ENCODE data around the gene PAX8. TPM values are rescaled to one million over a fixed set of nuclear protein-coding genes. Genes with fewer than 3 reads are reported as not detected.

PAX8 gene
- total RNA-seq, 4 donors from 2014 or later, result 2.8 to 23.9 (median 6.0) TPM

DNA sequence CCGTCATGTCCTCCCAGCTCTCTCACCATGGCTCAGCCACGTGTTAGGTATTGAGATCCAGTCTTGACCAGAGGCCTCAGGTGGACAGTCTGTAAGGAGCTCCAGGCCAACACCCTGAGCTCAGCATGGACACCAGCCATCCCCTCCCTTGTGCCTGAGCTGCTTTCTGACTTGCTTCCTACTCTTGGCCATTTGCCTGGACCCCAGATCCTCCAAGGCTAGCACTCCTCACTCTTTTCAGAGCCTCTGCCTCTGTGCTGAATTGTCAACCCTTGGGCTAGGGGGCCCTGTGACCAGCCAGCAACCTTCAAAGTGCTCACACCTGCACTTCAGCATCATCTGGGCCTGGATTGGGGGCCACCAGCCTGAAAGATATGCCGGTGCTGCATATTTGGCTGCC, 46.6 kb downstream of the PAX8 start:
- no peak for DNase-seq

GRCh38 chr2:113231064-113231463, 47.7 kb downstream of the PAX8 start:
- H3K27me3 ChIP-seq, result no peaks in the 10 kb centered on the region
- no peak overlapping the region for H3K4me3 ChIP-seq
- no peaks in the 10 kb centered on the region for H3K9me3 ChIP-seq
- no peaks in the 10 kb centered on the region for H3K4me1 ChIP-seq
- TF ChIP-seq, protein P1, sequence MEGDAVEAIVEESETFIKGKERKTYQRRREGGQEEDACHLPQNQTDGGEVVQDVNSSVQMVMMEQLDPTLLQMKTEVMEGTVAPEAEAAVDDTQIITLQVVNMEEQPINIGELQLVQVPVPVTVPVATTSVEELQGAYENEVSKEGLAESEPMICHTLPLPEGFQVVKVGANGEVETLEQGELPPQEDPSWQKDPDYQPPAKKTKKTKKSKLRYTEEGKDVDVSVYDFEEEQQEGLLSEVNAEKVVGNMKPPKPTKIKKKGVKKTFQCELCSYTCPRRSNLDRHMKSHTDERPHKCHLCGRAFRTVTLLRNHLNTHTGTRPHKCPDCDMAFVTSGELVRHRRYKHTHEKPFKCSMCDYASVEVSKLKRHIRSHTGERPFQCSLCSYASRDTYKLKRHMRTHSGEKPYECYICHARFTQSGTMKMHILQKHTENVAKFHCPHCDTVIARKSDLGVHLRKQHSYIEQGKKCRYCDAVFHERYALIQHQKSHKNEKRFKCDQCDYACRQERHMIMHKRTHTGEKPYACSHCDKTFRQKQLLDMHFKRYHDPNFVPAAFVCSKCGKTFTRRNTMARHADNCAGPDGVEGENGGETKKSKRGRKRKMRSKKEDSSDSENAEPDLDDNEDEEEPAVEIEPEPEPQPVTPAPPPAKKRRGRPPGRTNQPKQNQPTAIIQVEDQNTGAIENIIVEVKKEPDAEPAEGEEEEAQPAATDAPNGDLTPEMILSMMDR (IDR thresholded peaks at IDR 0.05), result no peak
- TF ChIP-seq POLR2A (IDR thresholded peaks at IDR 0.05), result no peak
- H3K27ac ChIP-seq, result no peak overlapping the region
- intact Hi-C loops (cut with DNase I; ENCODE audit: low total_unique reads), result no loop called here
- no peaks in the 10 kb centered on the region for H3K36me3 ChIP-seq
- DNase-seq, result no peak

More for the DNA sequence above, 46.6 kb downstream of the PAX8 start:
- no peaks in the 10 kb centered on the region for H3K27me3 ChIP-seq
- H3K4me1 ChIP-seq, result no peaks in the 10 kb centered on the region
- intact Hi-C loops (cut with DNase I; ENCODE audit: low total_unique reads), result no loop called here
- no peak overlapping the region for H3K27ac ChIP-seq
- TF ChIP-seq, protein P1 (IDR thresholded peaks at IDR 0.05), result no peak
- TF ChIP-seq POLR2A (IDR thresholded peaks at IDR 0.05), result no peak
- no peaks in the 10 kb centered on the region for H3K36me3 ChIP-seq
- H3K9me3 ChIP-seq, result no peaks in the 10 kb centered on the region
- H3K4me3 ChIP-seq, result no peak overlapping the region

GRCh38 chr2:113230531-113230930, 48.2 kb downstream of the PAX8 start:
- intact Hi-C loops (cut with DNase I; ENCODE audit: low total_unique reads), result no loop called here
- H3K4me1 ChIP-seq, result no peaks in the 10 kb centered on the region
- no peaks in the 10 kb centered on the region for H3K9me3 ChIP-seq
- H3K27me3 ChIP-seq, result no peaks in the 10 kb centered on the region
- H3K27ac ChIP-seq, result no peak overlapping the region
- no peaks in the 10 kb centered on the region for H3K36me3 ChIP-seq
- TF ChIP-seq POLR2A (IDR thresholded peaks at IDR 0.05), result no peak
- TF ChIP-seq, protein P1 (IDR thresholded peaks at IDR 0.05), result no peak
- no peak for DNase-seq
- H3K4me3 ChIP-seq, result no peak overlapping the region

GRCh38 chr2:113229795-113230194, 48.9 kb downstream of the PAX8 start:
- no peak for DNase-seq
- no peaks in the 10 kb centered on the region for H3K36me3 ChIP-seq
- intact Hi-C loops (cut with DNase I; ENCODE audit: low total_unique reads), result no loop called here
- no peak overlapping the region for H3K4me3 ChIP-seq
- no peaks in the 10 kb centered on the region for H3K4me1 ChIP-seq
- no peak for TF ChIP-seq POLR2A (IDR thresholded peaks at IDR 0.05)
- TF ChIP-seq, protein P1 (IDR thresholded peaks at IDR 0.05), result no peak
- H3K27ac ChIP-seq, result no peak overlapping the region
- H3K9me3 ChIP-seq, result no peaks in the 10 kb centered on the region
- H3K27me3 ChIP-seq, result no peaks in the 10 kb centered on the region

DNA sequence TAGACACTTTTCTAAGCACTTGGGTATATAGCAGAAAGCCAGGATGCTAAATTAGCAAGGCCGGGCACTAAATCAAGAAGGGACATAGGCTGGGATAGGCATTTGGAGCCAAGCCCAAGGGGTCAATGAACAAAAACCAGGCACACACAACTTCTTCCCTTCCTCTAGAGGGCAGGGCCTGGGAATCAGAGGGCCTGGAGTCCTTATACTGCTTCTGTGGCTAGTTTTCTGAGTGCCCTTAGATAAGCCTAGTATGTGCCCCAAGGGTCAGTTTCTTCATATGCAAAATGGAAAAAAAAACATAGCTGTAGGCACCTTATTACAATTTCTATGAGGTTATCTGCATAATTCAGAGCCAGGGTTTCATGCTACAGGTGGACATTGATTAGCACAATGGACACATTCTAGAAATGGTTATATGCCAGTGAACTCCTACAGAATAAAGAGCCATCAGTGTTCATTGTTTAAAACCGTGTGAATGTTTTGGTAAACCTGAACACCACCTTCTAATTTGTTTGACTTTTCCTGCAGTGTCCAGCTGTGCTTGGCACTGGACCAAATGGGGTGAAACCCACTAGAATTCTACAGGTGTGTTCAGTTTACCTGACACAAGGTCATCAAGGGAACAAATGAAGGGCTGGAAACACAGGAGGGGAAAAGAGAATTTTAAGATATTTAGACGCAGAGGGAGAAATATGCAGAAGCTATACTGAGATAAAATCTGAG, 49.6 kb downstream of the PAX8 start:
- Histone ChIP-seq H3K4me3 (no peak overlapping the region), H3K4me1 (no peaks in the 10 kb centered on the region), H3K27me3 (no peaks in the 10 kb centered on the region), H3K27ac (no peak overlapping the region), H3K36me3 (no peaks in the 10 kb centered on the region), H3K9me3 (no peaks in the 10 kb centered on the region)
- intact Hi-C loops (cut with DNase I; ENCODE audit: low total_unique reads), result no loop called here
- DNase-seq, result no peak
- TF ChIP-seq, protein P1 (IDR thresholded peaks at IDR 0.05), result no peak
- no peak for TF ChIP-seq POLR2A (IDR thresholded peaks at IDR 0.05)
